SK-N-SH (cell line): Measurements from ENCODE around the gene ALDH5A1.

ENCODE experiments used
- CTCF ChIP-seq: fragments of 200-600 bp; sonication (generic); IDR thresholded peaks from 2 replicates; pipeline ENCODE4 v1.6.1; 2017; ENCODE audit warnings: antibody characterized with exemption, mild to moderate bottlenecking, moderate library complexity
- EP300 ChIP-seq, 2 experiments: IDR thresholded peaks; 2 replicates each; pipeline versions ENCODE4 v1.4.0 to v1.6.1; 2012; ENCODE audit warnings: borderline replicate concordance in 1 of 2, low read depth in 1 of 2, low read length in 1 of 2
- MAX ChIP-seq: IDR thresholded peaks from 2 replicates; pipeline ENCODE4 v1.4.0; 2012; ENCODE audit warnings: low read depth
- MXI1 ChIP-seq: IDR thresholded peaks from 2 replicates; pipeline ENCODE4 v1.6.1; 2012; ENCODE audit warnings: mild to moderate bottlenecking, low read depth, low read length, improper control_type of control experiment
- POLR2AphosphoS5 ChIP-seq: IDR thresholded peaks from 2 replicates; pipeline ENCODE4 v1.6.1; 2012; ENCODE audit warnings: low read depth, low read length
- REST ChIP-seq: IDR thresholded peaks from 2 replicates; pipeline ENCODE4 v1.6.1; 2012; ENCODE audit warnings: mild to moderate bottlenecking, low read depth, low read length, moderate library complexity
- RFX5 ChIP-seq: IDR thresholded peaks from 2 replicates; pipeline ENCODE4 v1.6.1; 2012; ENCODE audit warnings: mild to moderate bottlenecking, improper control_type of control experiment, low read length

- TF ChIP-seq REST (no peak), CTCF (no peak), MXI1 (no peak), MAX (no peak), POLR2AphosphoS5 (no peak), RFX5 (no peak), EP300 (IDR thresholded peaks at IDR 0.05; ENCODE audit: borderline replicate concordance in 1 of 2, low read depth in 1 of 2, low read length in 1 of 2) (no peak)
These were observed 41.7 kb downstream of the ALDH5A1 start for GRCh38 chr6:24536466-24536865.
